GM12872 (cell line): ENCODE results near the gene TENT4A.

ENCODE experiments used
- TF ChIP-seq, protein P1 (sequence below): IDR thresholded peaks from 3 replicates; pipeline ENCODE4 v1.5.1; 2011; ENCODE audit warnings: low read depth, mild to moderate bottlenecking, low read length, moderate library complexity; ENCODE audit not compliant: insufficient read depth

The TENT4A gene

DNA sequence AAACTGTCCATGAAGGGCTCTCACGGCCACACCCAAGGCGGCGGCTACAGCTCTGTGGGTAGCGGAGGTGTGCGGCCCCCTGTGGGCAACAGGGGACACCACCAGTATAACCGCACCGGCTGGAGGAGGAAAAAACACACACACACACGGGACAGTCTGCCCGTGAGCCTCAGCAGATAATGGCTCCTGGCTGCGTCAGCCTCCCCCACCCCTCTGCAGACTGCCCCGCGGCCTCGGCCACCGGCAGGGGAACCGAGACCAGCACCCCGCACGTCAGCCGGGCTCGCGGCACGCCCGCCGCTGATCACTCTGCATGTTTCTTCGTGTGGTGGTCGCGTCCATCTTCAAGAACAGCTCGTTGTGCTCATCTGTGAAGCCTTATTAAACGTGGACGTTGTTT is 41.5 kb downstream of the TENT4A start:
- TF ChIP-seq, protein P1, sequence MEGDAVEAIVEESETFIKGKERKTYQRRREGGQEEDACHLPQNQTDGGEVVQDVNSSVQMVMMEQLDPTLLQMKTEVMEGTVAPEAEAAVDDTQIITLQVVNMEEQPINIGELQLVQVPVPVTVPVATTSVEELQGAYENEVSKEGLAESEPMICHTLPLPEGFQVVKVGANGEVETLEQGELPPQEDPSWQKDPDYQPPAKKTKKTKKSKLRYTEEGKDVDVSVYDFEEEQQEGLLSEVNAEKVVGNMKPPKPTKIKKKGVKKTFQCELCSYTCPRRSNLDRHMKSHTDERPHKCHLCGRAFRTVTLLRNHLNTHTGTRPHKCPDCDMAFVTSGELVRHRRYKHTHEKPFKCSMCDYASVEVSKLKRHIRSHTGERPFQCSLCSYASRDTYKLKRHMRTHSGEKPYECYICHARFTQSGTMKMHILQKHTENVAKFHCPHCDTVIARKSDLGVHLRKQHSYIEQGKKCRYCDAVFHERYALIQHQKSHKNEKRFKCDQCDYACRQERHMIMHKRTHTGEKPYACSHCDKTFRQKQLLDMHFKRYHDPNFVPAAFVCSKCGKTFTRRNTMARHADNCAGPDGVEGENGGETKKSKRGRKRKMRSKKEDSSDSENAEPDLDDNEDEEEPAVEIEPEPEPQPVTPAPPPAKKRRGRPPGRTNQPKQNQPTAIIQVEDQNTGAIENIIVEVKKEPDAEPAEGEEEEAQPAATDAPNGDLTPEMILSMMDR = no peak

DNA sequence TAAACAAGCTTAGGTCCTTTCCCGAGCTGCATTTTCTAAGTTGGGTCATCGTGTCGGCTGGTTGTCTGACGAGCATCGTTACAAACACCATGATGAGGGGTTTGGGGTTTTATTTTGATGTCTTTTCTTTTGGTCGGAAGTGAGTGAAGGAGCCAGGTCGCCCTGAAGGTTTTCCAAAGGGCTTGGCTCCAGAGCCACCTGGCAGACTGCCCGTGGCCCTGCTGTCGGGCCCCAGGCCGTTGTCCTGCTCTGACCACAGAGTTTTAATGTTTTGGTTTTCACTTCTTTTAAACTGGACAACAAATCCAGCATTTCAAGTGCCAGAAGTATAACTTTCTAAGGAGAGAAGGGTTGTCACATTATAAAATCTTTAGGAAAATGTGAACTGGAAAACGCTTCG is 42.3 kb downstream of the TENT4A start:
- TF ChIP-seq, protein P1 = no peak

DNA sequence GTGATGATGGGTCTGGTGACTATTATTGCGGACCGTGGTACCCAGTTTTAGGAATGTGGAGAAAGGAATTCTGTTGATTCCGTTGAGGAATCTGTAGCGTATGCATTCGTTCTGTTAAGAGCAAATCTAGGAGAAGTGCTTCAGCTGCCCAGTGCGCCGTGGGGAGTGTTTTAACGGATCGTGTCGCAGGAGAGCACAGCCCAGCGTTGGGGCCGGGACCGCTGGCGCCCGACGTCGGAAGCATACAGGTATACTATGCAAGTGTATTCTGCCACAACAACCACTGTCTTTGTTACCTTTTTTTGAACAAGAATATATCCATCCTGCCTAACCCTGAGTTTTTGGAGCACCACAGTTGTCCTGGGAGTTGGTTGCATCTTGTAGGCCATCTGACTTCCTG is 42.7 kb downstream of the TENT4A start:
- TF ChIP-seq, protein P1 = no peak

DNA sequence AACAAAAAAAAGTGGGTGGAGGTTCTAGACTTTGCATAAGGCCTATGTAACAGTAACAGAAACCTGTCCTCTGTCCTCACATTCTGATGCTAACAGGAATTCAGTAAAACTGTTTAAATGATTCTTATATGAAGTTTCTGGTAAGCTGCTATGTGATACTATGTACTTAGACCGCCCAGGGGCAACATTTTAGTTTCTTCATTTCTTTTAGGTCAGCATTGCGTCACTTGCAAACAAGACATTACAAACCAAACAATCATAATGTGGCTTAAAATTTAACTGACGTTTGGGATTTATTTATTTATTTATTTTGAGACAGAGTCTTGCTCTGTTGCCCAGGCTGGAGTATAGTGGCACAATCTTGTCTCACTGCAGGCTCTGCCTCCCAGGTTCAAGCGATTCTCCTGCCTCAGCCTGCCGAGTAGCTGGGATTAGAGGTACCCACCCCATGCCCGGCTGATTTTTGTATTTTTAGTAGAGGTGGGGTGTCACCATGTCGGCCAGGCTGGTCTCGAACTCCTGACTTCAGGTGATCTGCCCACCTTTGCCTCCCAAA is 44.3 kb downstream of the TENT4A start:
- TF ChIP-seq, protein P1 = no peak

DNA sequence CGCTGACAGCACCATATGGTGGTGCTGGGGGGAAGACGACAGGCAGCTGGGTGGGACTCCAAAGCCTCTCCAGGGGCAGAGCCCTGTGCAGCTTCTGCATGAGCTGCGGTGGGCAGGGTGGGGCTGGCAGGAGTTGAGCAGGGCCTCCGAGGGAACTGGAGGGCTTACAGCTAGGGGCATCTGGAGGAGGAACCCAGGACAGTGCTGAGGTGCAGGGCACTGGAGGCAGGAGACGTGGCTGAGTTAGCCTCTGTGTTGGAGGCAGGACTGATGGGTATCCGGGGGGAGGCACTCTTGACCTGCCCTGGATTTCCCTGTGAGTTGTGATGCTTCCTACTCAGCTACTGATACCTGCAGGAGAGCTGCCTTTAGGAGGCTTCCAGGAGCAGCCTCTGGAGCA is 45.0 kb downstream of the TENT4A start:
- TF ChIP-seq, protein P1 = no peak

DNA sequence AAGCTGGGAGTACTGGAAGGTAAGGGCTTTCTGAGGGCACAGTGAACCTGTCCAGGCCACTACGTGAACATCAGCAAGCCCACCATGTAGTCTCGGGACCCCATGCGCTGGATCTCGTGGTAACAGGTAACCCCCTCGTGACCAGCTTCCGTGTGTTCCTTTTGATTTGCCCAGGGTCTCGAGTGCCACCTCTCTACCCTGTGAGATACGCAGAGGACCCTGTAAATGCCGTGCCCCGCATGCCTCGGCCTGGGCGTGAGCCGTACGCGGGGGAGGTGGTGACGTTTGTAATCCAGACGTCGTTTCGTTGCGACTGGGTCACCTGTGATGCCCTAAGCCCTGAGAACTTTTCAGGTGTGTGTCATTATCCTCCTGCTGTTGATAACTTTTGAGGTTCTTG is 45.5 kb downstream of the TENT4A start:
- TF ChIP-seq, protein P1 = no peak

DNA sequence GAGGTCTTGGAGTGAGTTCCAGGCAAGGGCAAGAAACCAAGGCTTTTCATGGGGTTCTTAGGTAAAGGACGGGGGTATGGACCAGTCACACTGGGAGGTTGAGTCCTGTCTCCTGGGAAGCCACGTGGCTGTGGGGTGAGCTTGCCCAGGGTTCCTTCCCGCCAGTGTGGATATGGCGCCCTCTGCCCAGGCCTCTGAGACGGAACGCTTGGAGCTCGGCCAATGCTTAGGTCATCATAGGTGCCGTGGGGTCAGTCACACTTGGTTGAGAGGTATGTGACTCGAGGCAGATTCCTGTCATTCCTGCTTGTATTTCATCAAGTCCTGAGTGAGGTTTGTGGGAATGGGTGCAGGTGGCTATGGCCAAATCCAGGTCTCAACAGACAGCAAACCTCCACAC is 46.2 kb downstream of the TENT4A start:
- TF ChIP-seq, protein P1 = no peak
